Activated T-cell treated with anti-CD3 and anti-CD28 coated beads for 48 hours (primary cell): ENCODE data around the gene ZFYVE28.
"Not testable (repeated sequence)": the region's sequence is repeated elsewhere in the genome, so short reads cannot be mapped to it uniquely, and the experiment has no call there.

Experiments used
- DNase-seq: peaks from one replicate; pipeline ENCODE4 v3.0.0-alpha.2; 2020; ENCODE audit warnings: low read depth

The ZFYVE28 gene

DNA sequence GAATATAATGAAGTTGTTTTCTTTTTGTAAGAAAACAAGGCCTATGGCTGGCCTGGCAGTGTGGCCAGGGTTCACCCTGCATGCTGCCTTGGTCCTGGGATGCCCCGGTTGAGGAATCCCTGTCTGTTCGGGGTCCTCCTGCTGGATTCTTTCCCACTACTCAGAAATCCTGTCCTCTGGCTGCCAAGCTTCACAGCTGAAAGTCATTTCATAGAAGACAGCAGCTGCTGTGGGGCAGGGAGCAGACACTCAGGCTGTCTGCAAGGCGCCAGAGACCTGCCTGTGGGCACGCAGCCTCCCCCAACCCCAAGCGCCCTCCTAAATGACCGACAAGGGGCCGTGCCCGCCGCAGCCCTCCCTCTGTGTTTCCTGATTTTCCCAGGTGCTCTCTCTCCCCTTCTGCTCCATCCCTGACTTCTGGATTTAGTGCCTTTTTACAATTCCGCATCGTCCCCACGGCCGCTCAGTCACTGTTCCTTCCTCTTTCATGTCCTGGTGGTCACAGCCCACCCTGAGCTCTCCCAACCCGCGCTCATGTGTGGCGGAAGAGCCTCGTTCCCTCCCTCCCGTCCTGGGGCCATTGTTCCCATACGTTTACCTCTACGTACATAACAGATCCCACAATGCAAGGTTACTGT is 27.5 kb downstream of the ZFYVE28 start:
- DNase-seq: no peak

DNA sequence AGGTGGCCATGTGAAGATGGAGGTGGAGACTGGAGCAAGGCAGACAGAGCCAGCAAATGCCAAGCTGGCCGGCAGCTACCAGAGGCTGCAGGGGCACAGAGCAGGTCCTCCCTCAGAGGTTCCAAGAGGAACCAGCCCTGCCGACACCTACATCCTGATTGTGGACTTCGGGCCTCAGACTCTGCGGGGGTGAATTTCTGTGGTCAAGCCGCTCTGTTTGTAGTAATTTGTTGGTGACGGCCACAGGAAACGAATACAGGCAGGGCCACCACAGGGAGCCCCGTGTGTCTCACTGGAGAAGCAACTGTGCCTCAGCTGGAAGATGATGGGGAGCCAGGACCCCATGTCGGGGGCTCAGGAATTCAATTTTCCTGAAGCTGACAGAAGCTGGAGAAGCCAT is 28.3 kb downstream of the ZFYVE28 start:
- no peak for DNase-seq

GRCh38 chr4:2389691-2390090 is 28.8 kb downstream of the ZFYVE28 start:
- DNase-seq: no peak

DNA sequence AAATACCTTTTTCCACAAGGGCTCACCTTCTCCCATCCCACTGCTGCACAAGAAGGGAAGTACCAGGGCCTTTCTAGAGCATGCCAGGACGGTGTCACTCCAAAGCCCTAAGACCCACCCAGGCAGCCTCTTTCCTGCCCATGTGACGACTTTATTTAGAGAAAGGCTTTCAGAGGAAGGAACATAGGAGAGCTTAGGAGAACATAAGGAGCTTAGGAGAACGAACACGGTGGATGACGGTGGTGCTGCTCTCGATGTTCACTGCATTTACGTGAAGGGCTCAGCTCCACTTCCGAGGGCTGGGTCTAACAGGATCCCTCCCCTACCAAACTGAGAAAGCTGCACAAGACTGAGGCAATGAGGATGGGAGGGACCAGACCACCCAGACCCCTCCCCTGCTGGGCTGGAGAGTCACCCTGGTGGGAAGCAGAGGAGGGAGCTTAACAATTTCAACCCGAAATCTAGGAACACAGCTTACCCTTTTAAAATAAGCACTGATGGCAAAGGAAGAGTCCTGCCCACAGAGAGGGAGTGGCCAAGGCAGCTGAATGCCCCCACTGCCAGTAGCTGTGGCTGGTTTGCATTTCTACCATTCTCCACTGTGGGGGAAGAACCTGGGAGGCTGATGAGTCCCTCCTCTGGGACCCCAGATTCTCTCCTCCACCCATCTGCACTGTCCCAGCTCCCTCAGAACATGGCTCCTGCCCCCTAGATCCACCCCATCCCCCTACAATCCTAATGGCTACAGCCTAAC is 29.8 kb downstream of the ZFYVE28 start:
- DNase-seq: no peak

GRCh38 chr4:2387829-2388228 is 30.6 kb downstream of the ZFYVE28 start:
- no peak for DNase-seq

GRCh38 chr4:2387218-2387617 is 31.2 kb downstream of the ZFYVE28 start:
- no peak for DNase-seq

DNA sequence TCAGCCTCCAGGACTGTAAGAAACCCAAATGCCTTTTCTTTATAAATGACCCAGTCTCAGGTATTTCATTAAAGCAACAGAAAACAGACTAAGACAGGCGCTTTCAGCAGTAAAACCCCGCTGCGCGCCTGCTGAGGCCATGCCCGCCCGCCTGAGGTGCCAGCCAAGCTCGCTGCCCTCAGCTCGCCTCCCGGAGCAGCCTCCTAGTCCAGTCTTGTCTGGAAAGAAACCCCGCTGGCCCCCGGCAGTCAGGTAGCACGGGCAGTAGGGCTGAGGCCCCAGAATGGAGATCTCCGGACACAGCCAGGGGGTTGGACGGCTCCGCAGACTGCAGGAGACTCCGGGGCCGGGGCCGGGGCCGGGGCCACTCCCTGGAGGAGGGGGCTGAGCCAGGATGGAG is 31.7 kb downstream of the ZFYVE28 start:
- DNase-seq: no peak

- DNase-seq: no peak
Observed at GRCh38 chr4:2385516-2385915, 32.9 kb downstream of the ZFYVE28 start.

DNA sequence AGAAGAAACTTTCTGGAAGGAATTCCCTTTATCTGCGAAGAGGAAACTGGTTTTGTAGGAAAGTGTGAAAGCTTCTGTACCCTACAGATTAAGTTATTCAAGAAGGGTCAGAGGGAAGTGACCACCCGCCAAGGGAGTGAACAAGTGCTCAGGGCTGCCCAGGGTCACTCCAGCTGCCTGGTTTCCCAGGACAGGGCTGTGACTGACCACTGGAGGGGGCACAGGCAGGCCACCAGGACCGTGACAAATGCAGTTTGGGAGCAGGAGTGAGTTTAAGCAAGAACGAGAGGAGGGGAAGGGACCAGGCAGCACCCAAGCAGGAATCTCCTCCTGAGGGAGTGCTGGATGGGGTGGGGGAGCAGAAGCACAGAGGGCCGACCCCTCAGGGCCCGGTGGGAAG is 34.2 kb downstream of the ZFYVE28 start:
- DNase-seq: no peak

- DNase-seq: no peak
Observed at GRCh38 chr4:2383760-2384159, 34.7 kb downstream of the ZFYVE28 start.

DNA sequence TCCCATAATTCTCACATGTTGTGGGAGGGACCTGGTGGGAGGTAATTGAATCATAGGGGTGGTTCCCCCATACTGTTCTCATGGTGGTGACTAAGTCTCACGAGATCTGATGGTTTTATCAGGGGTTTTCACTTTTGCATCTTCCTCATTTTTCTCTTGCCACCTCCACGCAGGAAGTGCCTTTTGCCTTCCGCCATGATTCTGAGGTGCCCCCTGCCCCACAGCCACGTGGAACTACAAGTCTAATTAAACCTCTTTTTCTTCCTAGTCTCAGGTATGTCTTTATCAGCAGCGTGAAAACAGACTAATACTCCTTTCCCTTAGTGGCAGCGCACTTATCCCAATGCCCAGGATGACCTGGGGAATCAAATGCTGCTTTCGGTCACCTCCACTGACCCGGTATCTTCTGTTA is 35.2 kb downstream of the ZFYVE28 start:
- not testable (repeated sequence) for DNase-seq

DNA sequence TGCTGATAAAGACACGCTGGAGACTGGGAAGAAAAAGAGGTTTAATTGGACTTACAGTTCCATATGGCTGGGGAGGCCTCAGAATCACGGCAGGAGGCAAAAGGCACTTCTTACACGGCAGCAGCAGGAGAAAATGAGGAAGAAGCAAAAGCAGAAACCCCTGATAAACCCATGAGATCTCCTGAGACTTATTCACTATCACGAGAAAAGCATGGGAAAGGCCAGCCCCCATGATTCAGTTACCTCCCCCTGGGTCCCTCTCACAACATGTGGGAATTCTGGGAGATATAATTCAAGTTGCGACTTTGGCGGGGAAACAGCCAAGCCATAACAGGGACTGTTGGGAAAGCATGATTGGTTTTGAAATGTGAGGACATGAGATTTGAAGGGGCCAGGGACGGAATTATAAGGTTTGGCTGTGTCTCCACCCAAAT is 35.7 kb downstream of the ZFYVE28 start:
- not testable (repeated sequence) for DNase-seq

- DNase-seq: not testable (repeated sequence)
Observed at GRCh38 chr4:2380589-2380988, 37.9 kb downstream of the ZFYVE28 start.

GRCh38 chr4:2378898-2379297 is 39.5 kb downstream of the ZFYVE28 start:
- DNase-seq: no peak

GRCh38 chr4:2378401-2378800 is 40.0 kb downstream of the ZFYVE28 start:
- no peak for DNase-seq

DNA sequence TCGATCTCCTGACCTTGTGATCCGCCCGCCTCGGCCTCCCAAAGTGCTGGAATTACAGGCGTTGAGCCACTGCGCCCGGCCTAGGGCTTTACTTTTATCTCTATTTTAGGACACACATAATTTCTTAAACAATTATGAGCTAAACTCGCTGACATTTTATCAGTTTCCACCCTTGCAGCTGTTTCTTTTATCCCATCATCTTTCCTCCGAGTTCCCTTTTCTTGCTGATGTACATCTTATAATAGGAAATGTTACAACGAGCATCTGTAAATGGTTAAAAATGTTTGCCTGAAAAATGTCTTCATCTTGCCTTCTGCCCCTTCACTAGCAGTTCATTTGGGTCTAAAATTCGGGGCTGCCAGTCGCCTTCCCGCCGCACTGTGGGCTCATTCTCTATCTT is 41.2 kb downstream of the ZFYVE28 start:
- no peak for DNase-seq

DNA sequence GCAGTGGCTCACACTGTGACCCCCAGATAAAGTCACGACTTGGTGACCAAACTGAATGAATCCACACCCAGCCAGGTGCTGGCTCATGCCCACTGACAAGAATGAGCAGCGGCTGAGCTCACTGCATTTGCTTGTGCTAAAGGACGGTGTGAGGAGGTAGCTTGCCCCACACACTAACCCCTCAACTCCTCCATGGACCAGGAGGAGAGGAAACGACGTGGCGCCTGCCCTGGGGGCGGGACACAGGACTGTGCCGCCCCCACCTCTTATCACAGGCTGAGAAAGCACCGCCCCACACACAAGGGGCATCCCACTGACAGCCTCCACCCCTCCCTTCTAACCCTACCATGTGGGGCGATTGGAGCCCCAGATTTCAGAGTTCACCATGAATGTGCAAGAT is 43.0 kb downstream of the ZFYVE28 start:
- no peak for DNase-seq

- DNase-seq: no peak
Observed at GRCh38 chr4:2373532-2373931, 44.9 kb downstream of the ZFYVE28 start.

DNA sequence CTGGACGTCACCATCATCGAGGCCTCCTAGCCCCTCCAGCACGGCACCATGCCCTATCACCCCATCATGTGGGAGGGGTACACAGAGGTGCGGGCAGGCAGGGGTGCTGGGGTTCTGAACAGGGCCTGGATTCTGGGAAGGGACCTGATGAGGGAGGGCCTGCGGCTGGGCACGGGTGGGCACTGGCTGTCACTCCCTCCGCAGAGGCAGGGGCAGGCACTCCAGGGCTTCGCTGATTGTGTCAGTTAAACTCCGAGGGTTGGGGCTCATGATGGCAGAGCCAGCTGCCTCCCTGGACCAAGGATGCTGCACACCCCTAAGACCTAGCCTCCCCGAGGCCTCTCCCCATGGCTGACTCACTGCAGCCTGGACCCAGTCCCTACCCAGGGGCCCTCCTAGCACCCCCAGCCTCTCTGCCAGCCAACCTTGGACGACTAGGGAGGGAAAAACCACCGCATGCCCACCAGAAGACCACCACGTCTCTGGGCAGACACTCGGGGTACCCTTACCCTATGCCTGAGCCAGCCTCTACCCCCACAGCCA is 45.9 kb downstream of the ZFYVE28 start:
- no peak for DNase-seq

- no peak for DNase-seq
Observed at GRCh38 chr4:2371765-2372487, 46.5 kb downstream of the ZFYVE28 start.

DNA sequence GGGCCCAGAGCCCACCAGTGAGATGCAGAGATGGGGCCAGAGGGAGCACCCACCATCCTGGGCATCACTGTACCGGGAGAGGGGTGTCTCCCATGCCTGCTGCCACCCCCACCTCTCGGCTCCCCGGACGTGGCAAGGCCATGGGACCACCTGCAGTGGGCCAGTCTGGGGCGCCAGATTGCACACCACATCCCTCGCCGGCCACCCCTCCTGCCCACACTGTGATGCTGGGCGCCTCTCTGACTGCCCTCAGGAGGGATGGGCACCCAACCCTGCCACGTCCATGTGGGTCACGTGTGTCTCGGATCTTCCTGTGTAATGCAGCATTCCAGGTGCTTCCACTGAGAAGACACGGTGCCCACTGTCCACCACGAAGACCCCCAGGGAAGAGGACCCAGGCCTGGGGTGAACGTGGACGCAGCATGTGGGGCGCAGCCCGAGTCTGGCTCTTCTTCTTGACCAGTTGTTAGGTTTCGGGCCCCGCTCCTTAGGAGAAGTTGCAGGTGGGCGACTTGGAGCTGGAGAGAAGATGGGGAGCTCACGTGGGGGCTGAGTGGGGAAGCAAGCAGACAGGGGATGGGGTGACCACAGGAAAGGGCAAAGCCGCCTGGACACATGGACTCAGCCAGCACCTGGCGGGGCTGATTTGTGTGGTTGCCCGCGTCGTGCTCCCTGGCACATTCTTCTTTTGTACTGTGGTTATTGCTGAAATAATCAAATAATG is 47.7 kb downstream of the ZFYVE28 start:
- no peak for DNase-seq
